ENCODE results near the gene MYCL.

DNA sequence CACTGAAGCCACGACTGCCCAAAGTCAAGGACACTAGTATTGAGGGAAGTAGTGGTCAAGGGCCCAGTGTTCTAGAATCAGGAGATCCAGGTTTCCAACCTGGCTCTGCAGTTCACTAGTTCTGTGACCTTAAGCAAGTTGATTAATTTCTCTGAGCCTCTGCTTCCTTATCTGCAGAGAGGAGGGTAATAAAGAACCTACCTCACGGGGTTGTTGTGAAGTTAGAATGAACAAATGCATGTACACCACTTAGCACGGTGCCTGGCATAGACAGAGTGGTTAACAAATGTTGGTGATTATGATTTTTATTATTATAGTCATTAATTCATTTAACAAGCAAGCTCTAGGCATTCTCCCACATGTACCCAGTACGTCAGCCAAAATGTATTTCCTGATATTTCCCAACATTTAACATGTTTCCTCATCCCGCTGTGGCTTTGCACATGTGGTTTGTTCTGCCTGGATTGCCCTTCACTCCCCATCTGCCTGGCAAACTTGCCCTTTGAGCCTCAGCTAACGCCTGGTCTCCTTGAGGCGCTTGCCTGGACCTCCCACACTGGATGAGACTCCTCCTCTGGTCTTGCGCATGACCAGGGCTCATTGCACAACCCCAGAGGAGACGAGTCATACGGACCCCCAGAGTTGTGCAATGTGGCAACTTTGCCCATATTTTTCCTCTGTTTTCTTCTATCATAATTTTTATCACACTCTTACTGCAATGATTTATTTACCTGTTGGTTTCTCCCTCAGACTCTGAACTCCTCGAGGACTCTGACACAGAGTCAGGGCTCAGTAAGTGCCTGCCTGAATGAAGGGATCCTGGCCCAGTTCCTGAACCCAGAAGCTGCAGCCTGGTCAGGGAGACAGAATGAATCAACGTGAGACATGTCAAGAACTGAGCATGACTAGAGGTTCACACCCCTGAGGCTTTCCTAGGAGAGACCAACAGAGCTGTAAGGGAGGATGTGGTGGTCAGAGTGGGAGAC is 32.5 kb upstream of the MYCL start:
- TF ChIP-seq, protein P1, sequence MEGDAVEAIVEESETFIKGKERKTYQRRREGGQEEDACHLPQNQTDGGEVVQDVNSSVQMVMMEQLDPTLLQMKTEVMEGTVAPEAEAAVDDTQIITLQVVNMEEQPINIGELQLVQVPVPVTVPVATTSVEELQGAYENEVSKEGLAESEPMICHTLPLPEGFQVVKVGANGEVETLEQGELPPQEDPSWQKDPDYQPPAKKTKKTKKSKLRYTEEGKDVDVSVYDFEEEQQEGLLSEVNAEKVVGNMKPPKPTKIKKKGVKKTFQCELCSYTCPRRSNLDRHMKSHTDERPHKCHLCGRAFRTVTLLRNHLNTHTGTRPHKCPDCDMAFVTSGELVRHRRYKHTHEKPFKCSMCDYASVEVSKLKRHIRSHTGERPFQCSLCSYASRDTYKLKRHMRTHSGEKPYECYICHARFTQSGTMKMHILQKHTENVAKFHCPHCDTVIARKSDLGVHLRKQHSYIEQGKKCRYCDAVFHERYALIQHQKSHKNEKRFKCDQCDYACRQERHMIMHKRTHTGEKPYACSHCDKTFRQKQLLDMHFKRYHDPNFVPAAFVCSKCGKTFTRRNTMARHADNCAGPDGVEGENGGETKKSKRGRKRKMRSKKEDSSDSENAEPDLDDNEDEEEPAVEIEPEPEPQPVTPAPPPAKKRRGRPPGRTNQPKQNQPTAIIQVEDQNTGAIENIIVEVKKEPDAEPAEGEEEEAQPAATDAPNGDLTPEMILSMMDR (IDR thresholded peaks at IDR 0.05 in 2 of 3, conservative IDR thresholded peaks at IDR 0.05 in 1 of 3; ENCODE audit: control insufficient read depth in 2 of 3, extremely low read depth in 1 of 3, insufficient read depth in 1 of 3, low read depth in 3 of 3, low read length in 3 of 3): no peak
- TF ChIP-seq, protein P2, sequence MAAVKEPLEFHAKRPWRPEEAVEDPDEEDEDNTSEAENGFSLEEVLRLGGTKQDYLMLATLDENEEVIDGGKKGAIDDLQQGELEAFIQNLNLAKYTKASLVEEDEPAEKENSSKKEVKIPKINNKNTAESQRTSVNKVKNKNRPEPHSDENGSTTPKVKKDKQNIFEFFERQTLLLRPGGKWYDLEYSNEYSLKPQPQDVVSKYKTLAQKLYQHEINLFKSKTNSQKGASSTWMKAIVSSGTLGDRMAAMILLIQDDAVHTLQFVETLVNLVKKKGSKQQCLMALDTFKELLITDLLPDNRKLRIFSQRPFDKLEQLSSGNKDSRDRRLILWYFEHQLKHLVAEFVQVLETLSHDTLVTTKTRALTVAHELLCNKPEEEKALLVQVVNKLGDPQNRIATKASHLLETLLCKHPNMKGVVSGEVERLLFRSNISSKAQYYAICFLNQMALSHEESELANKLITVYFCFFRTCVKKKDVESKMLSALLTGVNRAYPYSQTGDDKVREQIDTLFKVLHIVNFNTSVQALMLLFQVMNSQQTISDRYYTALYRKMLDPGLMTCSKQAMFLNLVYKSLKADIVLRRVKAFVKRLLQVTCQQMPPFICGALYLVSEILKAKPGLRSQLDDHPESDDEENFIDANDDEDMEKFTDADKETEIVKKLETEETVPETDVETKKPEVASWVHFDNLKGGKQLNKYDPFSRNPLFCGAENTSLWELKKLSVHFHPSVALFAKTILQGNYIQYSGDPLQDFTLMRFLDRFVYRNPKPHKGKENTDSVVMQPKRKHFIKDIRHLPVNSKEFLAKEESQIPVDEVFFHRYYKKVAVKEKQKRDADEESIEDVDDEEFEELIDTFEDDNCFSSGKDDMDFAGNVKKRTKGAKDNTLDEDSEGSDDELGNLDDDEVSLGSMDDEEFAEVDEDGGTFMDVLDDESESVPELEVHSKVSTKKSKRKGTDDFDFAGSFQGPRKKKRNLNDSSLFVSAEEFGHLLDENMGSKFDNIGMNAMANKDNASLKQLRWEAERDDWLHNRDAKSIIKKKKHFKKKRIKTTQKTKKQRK (IDR thresholded peaks at IDR 0.05; ENCODE audit: low read depth, low read length): no peak
- TF ChIP-seq POLR2AphosphoS5 (IDR thresholded peaks at IDR 0.05; ENCODE audit: low read length) (no peak), BCL11A (IDR thresholded peaks at IDR 0.05; ENCODE audit: low read depth, low read length) (no peak), POLR2A (IDR thresholded peaks at IDR 0.05; ENCODE audit: low read depth, low read length) (no peak), ATF7 (IDR thresholded peaks at IDR 0.05; ENCODE audit: low read depth) (no peak), SREBF2 (IDR thresholded peaks at IDR 0.05; ENCODE audit: low read length) (no peak), TCF12 (IDR thresholded peaks at IDR 0.05; ENCODE audit: low read depth, low read length) (no peak)
- TF ChIP-seq, protein P3, sequence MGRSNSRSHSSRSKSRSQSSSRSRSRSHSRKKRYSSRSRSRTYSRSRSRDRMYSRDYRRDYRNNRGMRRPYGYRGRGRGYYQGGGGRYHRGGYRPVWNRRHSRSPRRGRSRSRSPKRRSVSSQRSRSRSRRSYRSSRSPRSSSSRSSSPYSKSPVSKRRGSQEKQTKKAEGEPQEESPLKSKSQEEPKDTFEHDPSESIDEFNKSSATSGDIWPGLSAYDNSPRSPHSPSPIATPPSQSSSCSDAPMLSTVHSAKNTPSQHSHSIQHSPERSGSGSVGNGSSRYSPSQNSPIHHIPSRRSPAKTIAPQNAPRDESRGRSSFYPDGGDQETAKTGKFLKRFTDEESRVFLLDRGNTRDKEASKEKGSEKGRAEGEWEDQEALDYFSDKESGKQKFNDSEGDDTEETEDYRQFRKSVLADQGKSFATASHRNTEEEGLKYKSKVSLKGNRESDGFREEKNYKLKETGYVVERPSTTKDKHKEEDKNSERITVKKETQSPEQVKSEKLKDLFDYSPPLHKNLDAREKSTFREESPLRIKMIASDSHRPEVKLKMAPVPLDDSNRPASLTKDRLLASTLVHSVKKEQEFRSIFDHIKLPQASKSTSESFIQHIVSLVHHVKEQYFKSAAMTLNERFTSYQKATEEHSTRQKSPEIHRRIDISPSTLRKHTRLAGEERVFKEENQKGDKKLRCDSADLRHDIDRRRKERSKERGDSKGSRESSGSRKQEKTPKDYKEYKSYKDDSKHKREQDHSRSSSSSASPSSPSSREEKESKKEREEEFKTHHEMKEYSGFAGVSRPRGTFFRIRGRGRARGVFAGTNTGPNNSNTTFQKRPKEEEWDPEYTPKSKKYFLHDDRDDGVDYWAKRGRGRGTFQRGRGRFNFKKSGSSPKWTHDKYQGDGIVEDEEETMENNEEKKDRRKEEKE (IDR thresholded peaks at IDR 0.05): no peak

Measured in GM12878 (cell line).